ENCODE measurements around the gene STARD13. TPM values are rescaled to one million over a fixed set of nuclear protein-coding genes. Genes with fewer than 3 reads are reported as not detected.

Gene STARD13
- total and polyA plus RNA-seq, 2 donors (not counting 1 experiment from before 2014, with no cell fraction given) = 0.06 to 0.22 TPM

- intact Hi-C loops (cut with micrococcal nuclease) = no loop called here
- TF ChIP-seq CTCF (IDR thresholded peaks at IDR 0.05) (no peak), EZH2 (IDR thresholded peaks at IDR 0.05; ENCODE audit: borderline replicate concordance, insufficient read depth, low read depth, low read length, poor library complexity, severe bottlenecking) (no peak)
- ChIA-PET POLR2A (no interaction called here), CTCF (no interaction called here)
- Histone ChIP-seq H3K4me1 (ENCODE audit: control insufficient read depth in 2 of 2, insufficient read depth in 2 of 2, low read length in 2 of 2) (no peaks in the 10 kb centered on the region), H3K4me2 (replicated peaks; ENCODE audit: low read depth, low read length, poor library complexity, severe bottlenecking) (no peak overlapping the region), H3K9ac (ENCODE audit: low read length) (no peak overlapping the region), H3K27ac (ENCODE audit: low read length in 2 of 2) (no peak overlapping the region), H3K79me2 (ENCODE audit: control insufficient read depth, insufficient read depth, low read length) (no peaks in the 10 kb centered on the region), H3K9me3 (ENCODE audit: control extremely low read depth in 1 of 3, control insufficient read depth in 2 of 3, insufficient read depth in 1 of 3, low read length in 2 of 3) (no peaks in the 10 kb centered on the region), H3K27me3 (replicated peaks in 1 of 4; ENCODE audit: control extremely low read depth in 1 of 4, control insufficient read depth in 3 of 4, insufficient read depth in 4 of 4, low read length in 3 of 4) (no peaks in the 10 kb centered on the region), H3K4me3 (ENCODE audit: control extremely low read depth in 1 of 5, extremely low read depth in 1 of 5, insufficient read depth in 1 of 5, low read depth in 2 of 5, low read length in 4 of 5) (no peak overlapping the region), H2AFZ (ENCODE audit: insufficient read depth, low read depth, low read length, poor library complexity, severe bottlenecking) (no peak overlapping the region), H4K20me1 (ENCODE audit: control insufficient read depth, insufficient read depth, low read length, poor library complexity, severe bottlenecking) (no peaks in the 10 kb centered on the region), H3K36me3 (replicated peaks in 1 of 2; ENCODE audit: control extremely low read depth in 1 of 2, control insufficient read depth in 1 of 2, extremely low read depth in 1 of 2, insufficient read depth in 2 of 2, low read length in 1 of 2) (no peaks in the 10 kb centered on the region)
- no peak overlapping the region for H3K4me3 Mint-ChIP-seq
- H3K27ac Mint-ChIP-seq = no peak overlapping the region
- H3K27me3 Mint-ChIP-seq = peaks cover 10% of the 10 kb centered on the region
- DNase-seq (no peak), ATAC-seq (ENCODE audit: low read depth) (no peak)
- H3K9me3 Mint-ChIP-seq (ENCODE audit: insufficient read depth) = no peaks in the 10 kb centered on the region
- 100% methylated on average over 1 of the region's 4 CpGs for WGBS (ENCODE audit: insufficient coverage)
- H3K4me1 Mint-ChIP-seq = no peaks in the 10 kb centered on the region
These were observed 11.3 kb downstream of the STARD13 start for GRCh38 chr13:33274264-33274663.

GRCh38 chr13:33272531-33273124 lies 12.9 kb downstream of the STARD13 start:
- Mint-ChIP-seq H3K4me1 (no peaks in the 10 kb centered on the region), H3K27me3 (peaks cover 6% of the 10 kb centered on the region), H3K4me3 (no peak overlapping the region), H3K27ac (no peak overlapping the region), H3K9me3 (ENCODE audit: insufficient read depth) (no peaks in the 10 kb centered on the region)
- Histone ChIP-seq H3K79me2 (ENCODE audit: control insufficient read depth, insufficient read depth, low read length) (no peaks in the 10 kb centered on the region), H3K36me3 (replicated peaks in 1 of 2; ENCODE audit: control extremely low read depth in 1 of 2, control insufficient read depth in 1 of 2, extremely low read depth in 1 of 2, insufficient read depth in 2 of 2, low read length in 1 of 2) (no peaks in the 10 kb centered on the region), H3K9me3 (ENCODE audit: control extremely low read depth in 1 of 3, control insufficient read depth in 2 of 3, insufficient read depth in 1 of 3, low read length in 2 of 3) (no peaks in the 10 kb centered on the region), H3K4me2 (replicated peaks; ENCODE audit: low read depth, low read length, poor library complexity, severe bottlenecking) (no peak overlapping the region), H3K4me1 (ENCODE audit: control insufficient read depth in 2 of 2, insufficient read depth in 2 of 2, low read length in 2 of 2) (no peaks in the 10 kb centered on the region), H4K20me1 (ENCODE audit: control insufficient read depth, insufficient read depth, low read length, poor library complexity, severe bottlenecking) (no peaks in the 10 kb centered on the region), H3K9ac (ENCODE audit: low read length) (no peak overlapping the region), H2AFZ (ENCODE audit: insufficient read depth, low read depth, low read length, poor library complexity, severe bottlenecking) (no peak overlapping the region), H3K27me3 (replicated peaks in 1 of 4; ENCODE audit: control extremely low read depth in 1 of 4, control insufficient read depth in 3 of 4, insufficient read depth in 4 of 4, low read length in 3 of 4) (no peaks in the 10 kb centered on the region), H3K4me3 (ENCODE audit: control extremely low read depth in 1 of 5, extremely low read depth in 1 of 5, insufficient read depth in 1 of 5, low read depth in 2 of 5, low read length in 4 of 5) (no peak overlapping the region), H3K27ac (ENCODE audit: low read length in 2 of 2) (no peak overlapping the region)
- TF ChIP-seq EZH2 (IDR thresholded peaks at IDR 0.05; ENCODE audit: borderline replicate concordance, insufficient read depth, low read depth, low read length, poor library complexity, severe bottlenecking) (no peak), CTCF (IDR thresholded peaks at IDR 0.05) (no peak)
- ATAC-seq (ENCODE audit: low read depth) (no peak), DNase-seq (no peak)
- POLR2A ChIA-PET = no interaction called here
- CTCF ChIA-PET = no interaction called here
- intact Hi-C loops (cut with micrococcal nuclease) = no loop called here
- 100% methylated on average over 2 of the region's 7 CpGs for WGBS (ENCODE audit: insufficient coverage)

Measured in B cell (primary cell).